Erythroblast (primary cell): ENCODE measurements around the gene HSPA12B.
"Not testable (repeated sequence)": the region's sequence is repeated elsewhere in the genome, so short reads cannot be mapped to it uniquely, and the experiment has no call there.

Experiments used
- DNase-seq, 2 experiments: peaks; one replicate each; lab custom pipeline; 2025; lab: John Stamatoyannopoulos, UW
- GATA1 ChIP-seq: IDR thresholded peaks from 2 replicates; pipeline ENCODE4 v1.6.1; 2011; ENCODE audit warnings: low read depth, mild to moderate bottlenecking, control low read depth, low read length, moderate library complexity
- POLR2A ChIP-seq: IDR thresholded peaks from 2 replicates; pipeline ENCODE4 v1.6.1; 2011; ENCODE audit warnings: mild to moderate bottlenecking, low read length

The HSPA12B gene

DNA sequence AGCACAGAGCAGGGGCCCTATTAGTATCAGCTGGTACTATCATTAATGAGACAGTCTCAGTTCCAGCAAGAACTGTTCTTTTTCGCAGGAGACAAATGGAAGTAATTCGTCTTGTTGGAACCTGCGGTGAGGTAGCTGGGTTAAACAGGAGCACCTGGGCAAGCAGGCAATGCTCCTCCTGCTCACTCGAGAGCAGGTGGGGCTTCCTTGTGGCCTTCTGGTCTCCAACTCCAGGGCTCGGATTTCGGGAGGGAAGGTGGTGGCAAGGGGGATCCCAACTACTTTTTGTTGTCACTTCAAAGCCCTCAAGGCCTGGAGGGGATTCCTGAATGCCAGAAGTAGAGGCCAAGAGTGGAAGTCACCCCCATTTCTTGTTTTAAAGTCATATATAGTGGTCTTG is 50.1 kb downstream of the HSPA12B start:
- no peak for DNase-seq
- TF ChIP-seq POLR2A (no peak), GATA1 (no peak)

DNA sequence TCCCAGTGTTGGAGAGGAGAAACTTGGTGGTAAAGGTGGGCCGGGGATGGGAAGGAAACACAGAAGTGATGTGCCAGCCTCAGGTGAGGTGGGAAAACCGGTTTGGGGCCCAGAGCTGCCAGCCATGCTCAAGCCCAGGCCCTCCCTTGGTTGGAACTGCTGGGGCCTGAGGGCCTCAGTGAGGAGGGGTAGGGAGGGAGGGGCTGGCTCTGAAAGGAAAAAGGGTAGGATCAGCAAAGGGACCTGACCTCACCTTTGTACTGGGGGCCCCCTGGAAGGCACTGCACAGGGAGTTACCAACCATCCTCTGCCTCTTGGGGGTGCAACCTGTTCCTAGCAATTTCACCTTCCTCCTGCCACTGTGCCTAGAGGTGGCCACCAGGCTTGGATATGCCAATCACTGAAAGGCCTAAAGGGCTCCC is 50.6 kb downstream of the HSPA12B start:
- no peak for DNase-seq
- TF ChIP-seq GATA1 = no peak
- peak; percentile 21 for TF ChIP-seq POLR2A

DNA sequence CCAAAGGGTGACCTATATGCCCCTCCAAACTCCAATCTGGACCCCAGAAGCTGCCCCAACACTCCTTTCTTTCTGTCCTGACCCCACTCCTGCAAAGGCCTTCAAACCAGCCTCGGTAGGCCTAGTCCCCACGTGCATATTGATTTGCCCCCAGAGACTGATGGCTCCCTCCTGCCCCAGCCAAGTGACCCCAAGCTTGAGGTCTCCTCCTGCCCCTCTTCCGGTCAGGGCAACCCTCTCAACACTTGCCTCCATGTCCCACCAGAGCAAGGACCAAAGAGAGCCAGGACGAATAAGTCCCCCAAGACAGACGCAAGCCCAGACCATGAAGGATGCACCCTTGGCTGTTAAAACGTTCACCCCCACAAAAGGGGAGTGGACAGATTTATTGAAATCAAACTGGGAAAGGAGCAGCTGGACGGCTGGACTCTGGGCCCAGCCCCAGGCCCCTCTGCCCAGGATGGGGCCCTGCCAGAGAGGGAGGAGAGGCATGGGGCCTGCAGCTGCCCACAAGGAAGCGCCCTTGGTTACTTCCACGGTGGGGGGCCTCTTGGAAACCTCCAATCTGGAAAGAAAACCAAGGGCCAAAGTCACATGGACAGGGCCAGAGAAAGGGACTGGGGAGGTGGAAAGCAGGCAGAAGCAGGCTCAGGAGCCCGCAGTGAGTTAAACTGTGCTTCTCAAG is 51.2 kb downstream of the HSPA12B start:
- DNase-seq = no peak
- TF ChIP-seq GATA1 = no peak
- peak; percentile 6 for TF ChIP-seq POLR2A

GRCh38 chr20:3784216-3784853 is 51.9 kb downstream of the HSPA12B start:
- TF ChIP-seq GATA1 = no peak
- TF ChIP-seq POLR2A = no peak
- DNase-seq = no peak

DNA sequence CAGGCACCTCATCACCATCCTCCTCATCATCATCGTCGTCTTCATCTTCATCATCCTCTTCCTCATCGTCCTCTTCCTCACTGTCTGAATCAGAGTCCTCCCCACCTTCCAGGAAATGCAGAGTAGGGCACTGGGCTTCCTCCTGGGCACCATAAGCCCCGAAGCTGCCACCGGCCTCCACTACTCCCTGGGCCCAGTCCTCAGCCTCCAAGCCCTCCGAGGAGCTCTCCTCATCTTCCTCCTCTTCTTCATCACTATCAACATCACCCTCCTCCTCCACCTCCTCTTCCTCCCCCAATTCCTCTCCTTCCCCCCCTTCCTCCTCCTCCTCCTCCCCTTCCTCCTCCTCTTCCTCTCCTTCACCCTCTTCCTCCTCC is 52.4 kb downstream of the HSPA12B start:
- DNase-seq = no peak
- TF ChIP-seq GATA1 (no peak), POLR2A (no peak)

- no peak for DNase-seq
- TF ChIP-seq GATA1 = no peak
- no peak for TF ChIP-seq POLR2A
Measured at GRCh38 chr20:3785240-3786125, 53.0 kb downstream of the HSPA12B start.

GRCh38 chr20:3786126-3786484 is 53.6 kb downstream of the HSPA12B start:
- no peak for TF ChIP-seq GATA1
- TF ChIP-seq POLR2A = no peak
- peak; percentile 74 to 75 for DNase-seq

DNA sequence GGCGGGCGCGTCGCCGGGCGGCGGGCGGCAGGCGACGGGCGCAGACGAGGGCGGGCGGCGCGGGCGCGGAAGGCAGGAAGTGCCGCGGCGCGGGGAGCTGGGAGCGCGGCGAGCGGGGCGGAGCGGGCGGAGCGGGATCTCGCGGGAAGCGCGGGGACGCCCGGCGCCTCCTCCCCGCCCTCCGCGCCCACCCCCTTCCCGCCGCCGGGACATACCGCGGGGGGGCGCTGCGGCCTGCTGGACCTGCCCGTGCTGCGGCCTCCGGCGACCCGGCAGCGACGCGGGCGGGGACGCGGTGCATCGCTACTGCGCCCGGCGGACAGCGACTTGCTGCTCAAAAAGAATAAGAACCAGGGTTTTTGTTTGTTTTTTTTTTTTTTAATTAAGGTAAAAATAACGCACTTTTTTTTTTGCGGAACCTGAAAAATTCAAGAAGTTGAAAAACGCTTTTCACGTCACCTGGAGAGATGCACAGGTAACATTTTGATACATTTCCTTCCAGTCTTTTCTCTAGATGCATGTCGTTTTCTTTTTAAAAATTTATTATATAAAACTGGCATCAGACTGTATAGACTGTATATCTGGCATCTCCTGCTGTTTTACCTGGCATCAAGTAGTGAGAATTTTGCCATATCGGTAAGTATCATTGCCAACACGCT is 54.3 kb downstream of the HSPA12B start, which contains the start of gene CENPB:
Gene CENPB (minus strand): TSS at position 76 of the 659 bp plus-strand sequence. CDS start 257 bp downstream, outside the sequence.
- peak; percentile 92 to 96 for DNase-seq
- TF ChIP-seq POLR2A (no peak), GATA1 (no peak)

- DNase-seq = no peak
- TF ChIP-seq GATA1 (no peak), POLR2A (no peak)
Measured at GRCh38 chr20:3787324-3788014, 55.0 kb downstream of the HSPA12B start.

GRCh38 chr20:3788685-3789155 is 56.2 kb downstream of the HSPA12B start:
- no peak for TF ChIP-seq GATA1
- TF ChIP-seq POLR2A = no peak
- peak; percentile 32 to 57 for DNase-seq

DNA sequence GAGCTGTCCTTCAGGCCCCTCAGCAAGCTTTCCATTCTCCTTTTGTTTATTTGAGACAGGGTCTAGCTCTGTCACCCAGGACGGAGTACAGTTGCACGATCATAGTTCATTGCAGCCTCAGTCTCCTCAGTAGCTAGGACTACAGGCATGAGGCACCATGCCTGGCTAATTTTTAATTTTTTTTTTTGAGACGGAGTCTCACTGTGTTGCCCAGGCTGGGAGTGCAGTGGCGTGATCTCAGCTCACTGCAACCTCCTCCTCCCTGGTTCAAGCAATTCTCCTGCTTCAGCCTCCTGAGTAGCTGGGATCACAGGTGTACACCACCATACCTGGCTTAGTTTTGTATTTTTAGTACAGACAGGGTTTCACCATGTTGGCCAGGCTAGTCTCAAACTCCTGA is 56.7 kb downstream of the HSPA12B start:
- DNase-seq = not testable (repeated sequence)

- DNase-seq = not testable (repeated sequence)
Measured at GRCh38 chr20:3794168-3794567, 61.7 kb downstream of the HSPA12B start.
